Mesenteric fat pad (tissue), 1 donor: ENCODE data around the gene CIITA. TPM values are rescaled to one million over a fixed set of nuclear protein-coding genes. Genes with fewer than 3 reads are reported as not detected.

Experiments
- DNase-seq: peaks from one replicate; pipeline ENCODE4 v3.0.0-alpha.2; 2020; ENCODE audit warnings: low spot score
- total RNA-seq: library from RNA; stranded (reverse); fragmentation: NEBNext Ultra II Directional; extraction: Animal tissue kit (Norgen Biotek cat#: 25700); gene quantifications from one replicate; pipeline ENCODE4 v1.2.1, GENCODE V29; 2021
- donor health status: DM: yes; HTN: yes; CAD: no.

CIITA gene
- total RNA-seq, 1 donor from 2014 or later, result 10.0 TPM

DNA sequence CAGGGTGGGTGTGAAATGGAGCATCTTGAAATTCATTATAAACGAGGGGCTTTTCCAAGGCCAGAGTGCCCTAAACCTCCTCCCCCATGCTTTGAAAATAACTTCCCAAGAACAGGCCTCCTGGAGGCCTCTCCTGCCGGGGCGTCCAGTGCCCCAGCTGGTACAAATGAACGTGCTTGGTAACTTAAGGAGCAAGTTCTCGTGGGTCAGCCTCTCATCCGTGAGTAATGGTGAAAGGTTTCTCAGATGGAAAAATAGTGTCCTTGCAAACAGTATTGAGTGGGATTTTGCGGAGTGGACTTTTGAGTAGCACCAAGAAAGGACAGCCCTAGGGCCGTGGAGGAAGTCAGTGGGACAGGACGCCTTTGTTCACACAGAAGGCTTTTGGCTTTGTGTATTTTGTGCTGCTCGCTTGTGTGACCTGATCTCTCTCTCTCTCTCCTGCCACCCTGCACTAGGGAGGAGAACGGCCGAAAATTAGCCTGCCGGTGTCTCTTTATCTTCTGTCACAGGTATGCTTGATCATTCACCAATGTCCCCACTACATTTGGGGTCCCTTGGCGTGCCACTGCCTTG is 102.0 kb downstream of the CIITA start:
- no peak for DNase-seq

DNA sequence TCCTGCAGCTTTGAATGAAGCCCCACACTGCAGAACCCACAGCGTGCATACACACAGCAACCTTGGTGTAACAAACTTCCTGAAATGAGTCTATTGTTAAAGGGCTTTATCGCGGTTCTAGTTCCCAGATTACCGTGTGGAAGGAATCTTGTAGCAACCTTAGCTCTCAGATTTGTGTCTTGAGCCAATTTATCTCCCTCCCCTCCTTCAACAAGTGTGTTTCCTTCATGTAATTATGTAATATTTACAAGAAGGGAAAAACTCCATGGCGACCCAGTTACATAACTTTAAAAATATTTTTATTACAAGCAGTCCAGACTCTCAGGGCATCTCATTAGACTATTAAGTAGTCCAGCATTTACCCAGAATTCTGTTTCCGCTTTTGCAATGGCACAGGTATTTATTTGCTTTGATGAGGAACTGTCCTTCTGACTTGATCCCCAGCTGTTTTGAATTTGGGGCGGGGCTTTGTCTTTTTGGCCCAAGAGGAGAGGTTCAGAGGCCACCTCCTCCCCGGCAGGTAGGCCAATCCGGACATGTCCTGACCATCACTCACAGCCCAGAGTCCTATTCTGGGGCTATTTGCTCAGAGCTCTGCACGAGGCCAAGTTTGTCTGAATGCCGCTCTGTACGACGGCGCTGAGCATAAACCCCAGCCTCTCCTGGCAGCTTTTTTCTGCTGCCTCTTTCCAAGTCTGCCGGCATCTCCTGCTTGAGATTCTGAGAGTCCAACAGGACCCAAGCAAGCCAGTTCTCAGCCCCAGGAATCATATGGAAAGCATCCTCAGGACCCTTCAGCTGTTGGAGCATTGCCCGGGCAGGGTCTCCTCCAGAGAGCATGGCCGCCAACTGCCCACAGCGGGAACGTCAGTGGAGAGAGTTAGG is 103.0 kb downstream of the CIITA start:
- DNase-seq, result no peak

DNA sequence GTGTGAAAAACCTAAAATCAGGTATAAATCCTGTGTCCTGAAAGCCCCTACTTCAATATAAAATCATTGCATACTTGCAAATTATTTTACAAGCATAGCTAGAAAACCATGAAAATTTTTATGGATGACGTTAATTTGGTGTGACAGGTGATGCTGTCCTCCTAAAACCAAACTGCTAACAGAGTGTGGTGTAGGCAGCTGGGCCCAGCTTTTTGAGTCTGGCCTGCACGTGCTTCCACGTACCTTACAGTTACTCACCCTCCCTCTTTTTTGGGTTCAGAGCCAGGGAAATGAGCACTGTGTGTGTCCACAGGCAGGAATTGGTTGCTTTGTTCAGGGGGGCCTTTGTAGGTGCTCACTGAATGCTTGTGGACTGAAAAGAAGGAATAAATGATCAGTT is 103.8 kb downstream of the CIITA start:
- DNase-seq, result no peak

DNA sequence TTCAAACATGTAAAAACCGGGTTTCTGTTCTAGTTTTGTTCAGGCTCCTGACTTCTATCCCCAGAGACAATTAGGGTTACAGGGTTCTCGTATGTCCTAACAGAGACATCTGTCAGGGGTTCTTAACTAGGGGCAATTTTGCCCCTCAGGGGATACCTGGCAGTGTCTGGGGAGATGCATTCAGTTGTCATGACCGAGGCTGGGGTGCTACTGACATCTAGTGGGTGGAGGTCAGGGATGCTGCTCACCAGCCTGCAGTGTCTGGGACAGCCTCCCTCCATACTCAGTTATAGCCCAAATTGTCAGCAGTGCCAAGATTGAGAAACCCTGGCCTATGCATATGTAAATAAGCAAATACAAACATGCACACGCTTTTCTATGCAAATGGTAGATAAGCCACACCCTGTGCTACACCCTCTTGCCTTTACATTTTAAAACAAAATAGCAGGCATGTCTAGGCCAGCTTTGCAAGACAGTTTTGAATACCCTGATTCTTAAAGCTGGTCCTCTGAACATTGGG is 104.8 kb downstream of the CIITA start:
- no peak for DNase-seq

DNA sequence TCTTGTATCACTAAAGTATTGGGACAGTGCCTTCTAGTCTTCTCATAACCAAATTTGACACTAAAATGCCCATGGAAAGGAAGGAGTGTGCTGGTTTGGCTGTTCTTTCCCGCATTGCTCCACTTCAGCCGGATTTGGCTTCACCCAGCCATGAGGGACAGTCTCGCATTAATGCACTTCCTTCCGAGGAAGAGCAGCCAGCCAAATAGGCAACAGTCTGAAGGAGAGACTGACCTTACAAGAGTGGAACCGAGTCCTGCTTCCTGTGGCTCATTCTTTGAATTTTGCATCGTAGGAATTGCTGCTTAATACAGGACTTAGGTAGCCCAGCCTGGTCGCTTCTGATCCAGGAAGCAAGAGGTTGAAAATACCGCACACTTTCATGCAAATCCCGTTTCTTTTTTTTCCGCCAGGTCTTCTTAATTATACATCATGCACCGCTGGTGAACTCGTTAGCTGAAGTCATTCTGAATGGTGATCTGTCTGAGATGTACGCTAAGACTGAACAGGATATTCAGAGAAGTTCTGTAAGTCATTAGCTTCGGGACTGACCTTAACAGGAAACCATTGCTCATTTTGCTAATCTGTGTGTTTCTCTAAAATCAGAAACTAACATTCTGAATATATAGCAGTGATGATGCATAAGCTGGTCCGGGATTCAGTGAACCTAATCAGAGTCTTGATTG is 105.6 kb downstream of the CIITA start:
- no peak for DNase-seq

DNA sequence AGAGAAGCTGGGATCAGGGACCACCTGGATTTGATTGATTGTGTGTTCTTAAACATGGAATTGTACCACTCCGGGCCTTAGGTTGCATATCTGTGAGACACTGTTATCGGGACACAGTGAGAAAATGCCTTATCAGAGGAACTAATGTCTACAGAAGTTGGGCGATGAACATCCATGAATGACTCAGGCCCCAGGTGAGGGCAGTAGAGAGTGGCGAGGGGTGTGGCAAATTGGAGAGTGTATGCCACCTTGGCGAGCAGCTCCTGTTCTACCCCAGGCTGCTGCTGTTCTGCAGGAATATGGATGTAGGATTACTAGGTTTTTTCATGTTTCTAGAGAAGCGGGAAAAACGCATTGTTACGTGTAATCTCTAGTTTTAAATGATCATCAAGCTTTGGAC is 106.2 kb downstream of the CIITA start:
- DNase-seq, result no peak

DNA sequence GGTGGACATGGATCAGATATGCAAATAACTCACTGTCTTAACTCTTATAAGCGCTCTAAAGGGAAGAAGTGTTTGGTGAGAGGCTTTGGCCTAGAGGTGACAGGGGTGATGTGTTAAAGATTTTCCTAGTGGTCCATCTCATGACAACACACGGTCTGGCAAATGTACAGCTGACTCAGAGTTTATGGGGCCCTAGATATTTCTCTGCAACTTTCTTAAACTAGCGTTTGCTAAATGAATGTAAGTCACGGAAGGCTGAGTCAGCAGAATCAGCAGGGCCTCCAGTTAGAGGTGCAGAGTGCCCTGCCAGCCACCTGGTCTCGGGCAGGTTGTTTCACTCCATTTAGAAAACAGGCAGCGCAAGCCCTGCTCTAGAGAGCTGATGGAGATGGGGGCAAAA is 107.5 kb downstream of the CIITA start:
- no peak for DNase-seq

Other genes starting within 250 kb of the CIITA start
- gene TEKT5, start 182.3 kb upstream of the CIITA start, total RNA-seq, result not detected
- gene NUBP1, start 133.4 kb upstream of the CIITA start, total RNA-seq, result 32.9 TPM
- gene TVP23A, start 58.4 kb upstream of the CIITA start, total RNA-seq, result 0.45 TPM
- gene DEXI, start 65.3 kb downstream of the CIITA start, total RNA-seq, result 41.6 TPM
- 27.5 TPM for gene CLEC16A, start 67.4 kb downstream of the CIITA start, total RNA-seq